WERI-Rb-1 (cell line): ENCODE data around the gene SGK1.

Experiments
- DNase-seq: peaks from one replicate; pipeline ENCODE4 v3.0.0-alpha.2; 2020
- H3K27ac ChIP-seq: fragments of 250-450 bp; sonication (Bioruptor Pico); 2 replicates; pipeline ENCODE4 v1.5.1; 2020; ENCODE audit warnings: mild to moderate bottlenecking, moderate library complexity
- H3K27me3 ChIP-seq: fragments of 250-450 bp; sonication (Bioruptor Pico); 2 replicates; pipeline ENCODE4 v1.5.1; 2021; ENCODE audit warnings: mild to moderate bottlenecking, low read depth, moderate library complexity; ENCODE audit not compliant: insufficient read depth, severe bottlenecking
- H3K36me3 ChIP-seq: fragments of 250-450 bp; sonication (Bioruptor Pico); 2 replicates; pipeline ENCODE4 v1.5.1; 2020; ENCODE audit warnings: mild to moderate bottlenecking, moderate library complexity
- H3K4me3 ChIP-seq: 2 replicates; pipeline ENCODE4 v1.5.1; 2011; ENCODE audit warnings: low read depth, mild to moderate bottlenecking, control low read depth, low read length
- H3K9me3 ChIP-seq: fragments of 250-450 bp; sonication (Bioruptor Pico); 2 replicates; pipeline ENCODE4 v1.5.1; 2021; ENCODE audit warnings: mild to moderate bottlenecking, moderate library complexity; ENCODE audit not compliant: severe bottlenecking
- CTCF ChIP-seq: IDR thresholded peaks from 2 replicates; pipeline ENCODE4 v1.5.1; 2011; ENCODE audit warnings: low read depth, mild to moderate bottlenecking, control low read depth, inconsistent platforms, low read length

Gene SGK1

GRCh38 chr6:134128146-134128545, 189.8 kb downstream of the SGK1 start:
- H3K9me3 ChIP-seq = no peaks in the 10 kb centered on the region
- DNase-seq = no peak
- no peaks in the 10 kb centered on the region for H3K27me3 ChIP-seq
- H3K27ac ChIP-seq = no peak overlapping the region
- TF ChIP-seq CTCF = no peak
- no peaks in the 10 kb centered on the region for H3K36me3 ChIP-seq
- H3K4me3 ChIP-seq = no peak overlapping the region

GRCh38 chr6:134123666-134124208, 194.2 kb downstream of the SGK1 start:
- no peaks in the 10 kb centered on the region for H3K27me3 ChIP-seq
- H3K27ac ChIP-seq = no peak overlapping the region
- no peaks in the 10 kb centered on the region for H3K9me3 ChIP-seq
- no peak overlapping the region for H3K4me3 ChIP-seq
- H3K36me3 ChIP-seq = no peaks in the 10 kb centered on the region
- DNase-seq = peak; percentile 27
- TF ChIP-seq CTCF = peak; percentile 23

GRCh38 chr6:134122775-134123174, 195.1 kb downstream of the SGK1 start:
- no peak for DNase-seq
- Histone ChIP-seq H3K27me3 (no peaks in the 10 kb centered on the region), H3K36me3 (no peaks in the 10 kb centered on the region), H3K4me3 (no peak overlapping the region), H3K9me3 (no peaks in the 10 kb centered on the region), H3K27ac (no peak overlapping the region)
- TF ChIP-seq CTCF = no peak

GRCh38 chr6:134119486-134119885, 198.4 kb downstream of the SGK1 start:
- H3K9me3 ChIP-seq = no peaks in the 10 kb centered on the region
- no peak overlapping the region for H3K4me3 ChIP-seq
- H3K27ac ChIP-seq = no peak overlapping the region
- H3K36me3 ChIP-seq = no peaks in the 10 kb centered on the region
- no peaks in the 10 kb centered on the region for H3K27me3 ChIP-seq
- no peak for TF ChIP-seq CTCF
- no peak for DNase-seq
